Transverse colon (tissue), 3 donors: ENCODE measurements around the gene NUB1.

Experiments
- CTCF ChIP-seq, 5 experiments: fragments of 200-600 bp in 3 of 5; fragments of 450-650 bp in 2 of 5; sonication (generic) in 3 of 5; IDR thresholded peaks; 1 replicate in 2 of 5; 2 replicates in 3 of 5; pipeline ENCODE4 v1.5.1; 2016 to 2017; ENCODE audit warnings: antibody characterized with exemption in 5 of 5, inconsistent platforms in 3 of 5, mild to moderate bottlenecking in 2 of 5, moderate library complexity in 1 of 5
- POLR2A ChIP-seq: fragments of 450-650 bp; IDR thresholded peaks from one replicate; pipeline ENCODE4 v1.6.1; 2016; ENCODE audit warnings: antibody characterized with exemption, mild to moderate bottlenecking, moderate library complexity

GRCh38 chr7:151310578-151310977, 31.0 kb upstream of the NUB1 start:
- TF ChIP-seq POLR2A (no peak), CTCF (IDR thresholded peaks at IDR 0.05) (peak in 4 of 5 experiments; percentile 12 to 36 (median 28))
